ENCODE data around the gene CCDC17. TPM values are rescaled to one million over a fixed set of nuclear protein-coding genes. Genes with fewer than 3 reads are reported as not detected.

CCDC17 gene
- total RNA-seq, 1 experiment from 2014 or later: 1.9 TPM

- Mint-ChIP-seq H3K27ac (no peak overlapping the region; a peak in 1 of 7 replicates), H3K4me3 (no peak overlapping the region)
- WGBS (ENCODE audit: extremely low coverage, insufficient read length, low lambda C conversion rate): no CpG with 5 or more reads among the region's 1 CpG
Measured at GRCh38 chr1:45640293-45640692, 16.4 kb upstream of the CCDC17 start.

More at GRCh38 chr1:45640293-45640692, 16.4 kb upstream of the CCDC17 start:
- no peak overlapping the region for H2BK120ac ChIP-seq (ENCODE audit: low read depth, low read length, poor library complexity, severe bottlenecking)
- H3K27me3 Mint-ChIP-seq (ENCODE audit: low read depth): no peaks in the 10 kb centered on the region
- no peak overlapping the region for H3K18ac ChIP-seq (ENCODE audit: insufficient read length, low read depth, low read length)
- H3K36me3 Mint-ChIP-seq (ENCODE audit: insufficient read depth in 1 of 3, low read depth in 3 of 3): peaks cover 18 to 36% (median 35%) of the 10 kb centered on the region in 3 experiments; a peak in 6 of 7 replicates
- H3K79me2 ChIP-seq (ENCODE audit: insufficient read depth, low read length): no peaks in the 10 kb centered on the region
- H3K23me2 ChIP-seq (ENCODE audit: insufficient read length, low read depth, low read length, poor library complexity, severe bottlenecking): no peaks in the 10 kb centered on the region
- H2BK12ac ChIP-seq (ENCODE audit: insufficient read length, low read depth, low read length): no peak overlapping the region
- no peaks in the 10 kb centered on the region for H3K27me3 ChIP-seq (ENCODE audit: insufficient read depth, low read length)
- no peak overlapping the region for H3K4me2 ChIP-seq (ENCODE audit: insufficient read depth, insufficient read length, low read length)
- H3K4me1 ChIP-seq (ENCODE audit: insufficient read depth, low read length): no peaks in the 10 kb centered on the region
- H4K91ac ChIP-seq (ENCODE audit: insufficient read length, low read depth, low read length): no peak overlapping the region
- H2BK20ac ChIP-seq (ENCODE audit: low read depth, low read length, poor library complexity, severe bottlenecking): no peak overlapping the region
- no peak overlapping the region for H3T11ph ChIP-seq (ENCODE audit: low read length)
- H4K20me1 ChIP-seq (ENCODE audit: control insufficient read depth, insufficient read depth, insufficient read length): no peaks in the 10 kb centered on the region
- H2AK5ac ChIP-seq (ENCODE audit: insufficient read length, low read length): no peak overlapping the region
- no peak overlapping the region for H2BK15ac ChIP-seq (ENCODE audit: low read depth, low read length)
- no peaks in the 10 kb centered on the region for H3K79me1 ChIP-seq (ENCODE audit: insufficient read depth, low read depth, low read length, poor library complexity, severe bottlenecking)
- no peak overlapping the region for H4K8ac ChIP-seq (replicated peaks; ENCODE audit: insufficient read length, low read depth, low read length)
- H2BK5ac ChIP-seq (ENCODE audit: insufficient read length, low read length): no peak overlapping the region
- H3K14ac ChIP-seq (ENCODE audit: insufficient read depth, low read length): no peak overlapping the region
- no peak overlapping the region for H3K56ac ChIP-seq (ENCODE audit: insufficient read length, low read depth, low read length)
- H3K23ac ChIP-seq (ENCODE audit: insufficient read length, low read depth, low read length): no peak overlapping the region
- H3K9me3 Mint-ChIP-seq: no peaks in the 10 kb centered on the region
- H4K5ac ChIP-seq (ENCODE audit: insufficient read length, low read depth, low read length): no peak overlapping the region
- H3K9me3 ChIP-seq (ENCODE audit: control insufficient read depth, low read depth, low read length): no peaks in the 10 kb centered on the region
- H3K4me1 Mint-ChIP-seq: no peaks in the 10 kb centered on the region
- H3K27ac ChIP-seq (ENCODE audit: insufficient read length, low read depth, low read length): no peak overlapping the region
- no peak for DNase-seq
- H3K9ac ChIP-seq (ENCODE audit: extremely low read depth, insufficient read length, low read length): no peak overlapping the region
- H3K4ac ChIP-seq (ENCODE audit: low read depth, low read length): no peak overlapping the region
- TF ChIP-seq CTCF (conservative IDR thresholded peaks at IDR 0.05): no peak
- no peak overlapping the region for H2AFZ ChIP-seq (ENCODE audit: low read length)

Data from H9 (cell line).